ENCODE measurements around the gene ALPI. TPM values are rescaled to one million over a fixed set of nuclear protein-coding genes. Genes with fewer than 3 reads are reported as not detected.
A peak's percentile ranks its signal among the peaks of the same experiment; 100 is the strongest.

Gene ALPI
- total and polyA plus RNA-seq, 5 donors from 2014 or later: not detected

DNA sequence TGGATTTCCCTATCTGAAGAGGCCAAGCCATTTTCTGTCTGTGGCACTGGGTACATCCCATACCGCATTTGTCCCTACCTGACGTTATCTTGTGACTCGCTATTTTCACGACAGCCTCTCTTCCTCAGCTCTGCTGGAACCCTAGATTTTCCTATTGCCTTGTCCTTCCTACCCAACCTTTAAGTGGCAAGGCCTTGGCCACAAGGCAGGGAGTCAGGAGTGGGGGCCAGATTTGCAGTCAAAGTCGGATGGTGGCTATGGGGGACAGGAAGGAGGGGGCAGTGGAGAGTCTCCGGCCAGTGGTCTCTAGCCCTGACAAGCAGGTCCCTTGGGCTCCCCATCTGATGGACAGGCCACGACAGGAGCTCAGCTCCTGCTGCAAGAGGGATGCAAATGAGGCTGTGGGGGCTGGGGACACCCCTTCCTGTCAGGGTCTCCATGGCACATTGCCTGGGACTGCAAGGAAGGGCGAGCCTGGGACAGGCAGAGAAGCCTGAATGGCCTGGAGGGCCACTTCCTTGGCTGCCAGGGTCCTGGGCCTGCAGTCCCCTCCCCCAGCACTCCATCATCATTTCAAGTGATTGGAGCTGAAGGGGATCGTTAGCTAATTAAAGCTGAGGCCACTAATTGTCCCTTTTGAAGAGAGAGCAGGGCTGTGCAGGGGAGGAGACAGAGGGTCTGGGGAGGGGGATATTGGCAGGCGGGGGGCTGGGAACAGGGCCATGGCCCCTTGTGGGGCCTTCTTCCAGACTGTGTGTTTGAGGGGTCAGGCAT is 37.9 kb downstream of the ALPI start:
- H3K27me3 Mint-ChIP-seq: peaks cover 19% of the 10 kb centered on the region
- Histone ChIP-seq H3K27ac (ENCODE audit: insufficient read depth, low read length, poor library complexity, severe bottlenecking) (no peak overlapping the region), H3K27me3 (ENCODE audit: control insufficient read depth, insufficient read depth, low read length) (no peaks in the 10 kb centered on the region), H3K4me1 (ENCODE audit: control insufficient read depth, insufficient read depth, low read length, poor library complexity, severe bottlenecking) (no peaks in the 10 kb centered on the region), H3K9me3 (ENCODE audit: control insufficient read depth in 2 of 2, low read length in 2 of 2) (no peaks in the 10 kb centered on the region), H3K36me3 (ENCODE audit: control insufficient read depth, insufficient read depth, low read length) (no peaks in the 10 kb centered on the region), H3K4me3 (ENCODE audit: low read depth, low read length) (no peak overlapping the region)
- H3K4me3 Mint-ChIP-seq: no peak overlapping the region
- DNase-seq (no peak), ATAC-seq (ENCODE audit: low read depth in 2 of 2) (no peak)
- H3K36me3 Mint-ChIP-seq: peaks cover 4% of the 10 kb centered on the region
- H3K27ac Mint-ChIP-seq: no peak overlapping the region
- H3K9me3 Mint-ChIP-seq: peaks cover 0 to 5% (median 0%) of the 10 kb centered on the region in 7 donors
- no peaks in the 10 kb centered on the region for H3K4me1 Mint-ChIP-seq

DNA sequence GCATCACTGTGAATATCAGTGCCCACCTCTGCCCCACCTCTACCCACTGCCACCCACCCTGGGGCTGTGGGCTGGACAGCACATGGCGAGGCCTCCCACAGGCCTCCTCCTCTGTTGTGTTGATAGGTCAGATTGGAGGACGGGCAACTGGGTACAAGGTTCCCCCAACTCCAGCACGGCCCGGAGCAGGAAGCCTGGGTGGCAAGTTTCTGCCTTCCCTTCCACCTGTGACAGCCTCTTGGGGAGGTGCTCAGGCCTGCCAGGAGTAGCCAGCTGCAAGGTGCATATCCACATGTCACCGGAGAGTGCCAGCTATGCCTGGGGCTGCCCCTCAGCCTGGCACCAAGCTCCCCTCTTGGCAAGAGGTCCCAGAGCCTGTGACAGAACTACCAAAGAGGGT is 38.6 kb downstream of the ALPI start:
- peaks cover 15% of the 10 kb centered on the region for H3K27me3 Mint-ChIP-seq
- ATAC-seq (ENCODE audit: low read depth in 2 of 2): no peak

DNA sequence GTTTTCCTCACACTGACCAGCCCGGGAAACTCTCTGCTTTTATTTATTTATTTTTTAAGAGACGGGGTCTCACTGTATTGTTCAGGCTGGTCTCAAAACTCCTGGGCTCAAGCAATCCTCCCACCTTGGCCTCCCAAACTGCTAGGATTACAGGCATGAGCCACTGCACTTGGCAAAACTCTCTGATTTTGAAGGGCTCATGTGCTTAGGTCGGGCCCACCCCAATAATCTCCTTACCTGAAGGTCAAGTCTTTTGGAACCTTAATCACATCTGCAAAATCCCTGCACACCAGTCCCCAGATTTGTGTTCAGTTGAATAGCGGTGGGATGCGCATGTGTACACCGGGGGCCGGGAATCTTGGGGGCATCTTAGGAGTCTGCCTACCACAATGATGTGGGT is 39.3 kb downstream of the ALPI start:
- peaks cover 15% of the 10 kb centered on the region for H3K27me3 Mint-ChIP-seq
- peaks cover 0 to 4% (median 0%) of the 10 kb centered on the region in 7 donors for H3K9me3 Mint-ChIP-seq

More for the DNA sequence above, 38.6 kb downstream of the ALPI start:
- H3K9me3 ChIP-seq (ENCODE audit: control insufficient read depth in 2 of 2, low read length in 2 of 2): no peaks in the 10 kb centered on the region
- H3K4me3 Mint-ChIP-seq: no peak overlapping the region
- H3K27me3 ChIP-seq (ENCODE audit: control insufficient read depth, insufficient read depth, low read length): no peaks in the 10 kb centered on the region
- no peak overlapping the region for H3K4me3 ChIP-seq (ENCODE audit: low read depth, low read length)
- peaks cover 0 to 4% (median 0%) of the 10 kb centered on the region in 7 donors for H3K9me3 Mint-ChIP-seq
- H3K4me1 Mint-ChIP-seq: no peaks in the 10 kb centered on the region
- H3K4me1 ChIP-seq (ENCODE audit: control insufficient read depth, insufficient read depth, low read length, poor library complexity, severe bottlenecking): no peaks in the 10 kb centered on the region
- no peaks in the 10 kb centered on the region for H3K36me3 ChIP-seq (ENCODE audit: control insufficient read depth, insufficient read depth, low read length)
- no peak overlapping the region for H3K27ac Mint-ChIP-seq
- no peak overlapping the region for H3K27ac ChIP-seq (ENCODE audit: insufficient read depth, low read length, poor library complexity, severe bottlenecking)
- peaks cover 4% of the 10 kb centered on the region for H3K36me3 Mint-ChIP-seq
- no peak for DNase-seq

DNA sequence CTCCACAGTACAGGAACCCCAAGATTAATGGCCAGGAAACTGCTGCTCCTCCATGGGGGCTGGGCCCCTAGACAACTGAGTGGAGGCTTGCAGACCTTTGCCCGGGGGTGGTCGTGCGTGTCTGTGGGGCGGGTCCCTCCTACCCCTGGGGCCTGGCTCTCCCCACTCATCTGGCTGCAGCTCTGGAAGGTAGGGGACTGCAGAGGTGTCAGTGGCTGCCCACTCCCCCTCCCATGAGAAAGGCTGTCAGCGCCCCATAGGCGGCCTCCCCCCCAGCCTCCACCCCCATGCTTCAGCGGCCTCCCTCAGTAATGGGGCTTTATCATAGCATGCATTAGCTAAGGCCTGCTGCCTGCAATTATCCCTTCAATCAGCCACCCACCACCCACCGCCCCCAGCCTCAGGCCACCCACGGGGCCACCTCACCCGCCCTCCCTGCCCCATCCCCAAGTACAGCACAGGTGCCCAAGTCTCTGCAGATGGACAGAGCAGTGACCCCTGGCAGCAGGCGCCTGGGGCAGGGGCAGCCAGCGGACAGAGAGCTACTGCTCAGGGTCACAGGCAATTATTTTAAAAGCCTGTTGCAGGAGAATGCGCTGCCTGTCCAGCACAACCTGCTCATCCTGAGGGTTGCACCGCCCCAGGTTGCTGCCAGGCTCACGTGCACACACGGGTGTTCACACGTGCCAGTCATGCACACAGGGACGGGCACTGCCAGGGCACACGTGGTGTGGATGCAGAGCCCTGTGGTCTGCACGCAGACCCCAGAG is 40.7 kb downstream of the ALPI start:
- H3K27ac Mint-ChIP-seq: no peak overlapping the region
- no peaks in the 10 kb centered on the region for H3K27me3 ChIP-seq (ENCODE audit: control insufficient read depth, insufficient read depth, low read length)
- no peaks in the 10 kb centered on the region for H3K4me1 ChIP-seq (ENCODE audit: control insufficient read depth, insufficient read depth, low read length, poor library complexity, severe bottlenecking)
- no peak overlapping the region for H3K4me3 Mint-ChIP-seq
- no peak overlapping the region for H3K27ac ChIP-seq (ENCODE audit: insufficient read depth, low read length, poor library complexity, severe bottlenecking)
- DNase-seq (no peak), ATAC-seq (ENCODE audit: low read depth in 2 of 2) (no peak)
- H3K36me3 Mint-ChIP-seq: peaks cover 4% of the 10 kb centered on the region
- H3K9me3 Mint-ChIP-seq: peaks cover 0 to 4% (median 0%) of the 10 kb centered on the region in 7 donors
- H3K27me3 Mint-ChIP-seq: peaks cover 23% of the 10 kb centered on the region
- no peaks in the 10 kb centered on the region for H3K9me3 ChIP-seq (ENCODE audit: control insufficient read depth in 2 of 2, low read length in 2 of 2)
- no peak overlapping the region for H3K4me3 ChIP-seq (ENCODE audit: low read depth, low read length)
- H3K4me1 Mint-ChIP-seq: no peaks in the 10 kb centered on the region
- H3K36me3 ChIP-seq (ENCODE audit: control insufficient read depth, insufficient read depth, low read length): no peaks in the 10 kb centered on the region

More for the DNA sequence above, 39.3 kb downstream of the ALPI start:
- H3K36me3 Mint-ChIP-seq: peaks cover 4% of the 10 kb centered on the region
- ATAC-seq (ENCODE audit: low read depth in 2 of 2) (no peak), DNase-seq (no peak)
- no peaks in the 10 kb centered on the region for H3K4me1 Mint-ChIP-seq
- H3K4me1 ChIP-seq (ENCODE audit: control insufficient read depth, insufficient read depth, low read length, poor library complexity, severe bottlenecking): no peaks in the 10 kb centered on the region
- H3K4me3 ChIP-seq (ENCODE audit: low read depth, low read length): no peak overlapping the region
- H3K27ac ChIP-seq (ENCODE audit: insufficient read depth, low read length, poor library complexity, severe bottlenecking): no peak overlapping the region
- no peaks in the 10 kb centered on the region for H3K36me3 ChIP-seq (ENCODE audit: control insufficient read depth, insufficient read depth, low read length)
- no peaks in the 10 kb centered on the region for H3K27me3 ChIP-seq (ENCODE audit: control insufficient read depth, insufficient read depth, low read length)
- no peak overlapping the region for H3K27ac Mint-ChIP-seq
- no peaks in the 10 kb centered on the region for H3K9me3 ChIP-seq (ENCODE audit: control insufficient read depth in 2 of 2, low read length in 2 of 2)
- H3K4me3 Mint-ChIP-seq: no peak overlapping the region

DNA sequence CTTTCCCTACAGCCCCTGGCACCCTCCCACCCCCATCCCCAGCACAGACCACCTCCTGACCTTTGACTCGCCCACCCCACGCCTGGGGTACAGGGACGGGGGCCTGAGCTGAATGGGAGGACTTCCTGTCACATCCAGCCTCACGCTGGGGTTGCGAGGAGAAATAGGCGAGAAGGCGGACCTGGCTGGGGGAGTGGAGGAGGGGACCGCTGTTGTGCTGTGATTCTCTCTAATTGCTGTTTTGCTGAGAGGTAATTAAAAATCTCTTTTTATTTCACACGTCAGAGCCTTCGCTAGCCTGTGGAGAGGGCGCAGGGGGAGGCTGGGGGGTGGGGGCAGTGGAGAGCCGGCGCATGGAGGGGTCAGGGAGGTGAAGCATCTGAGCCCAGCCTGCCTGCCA is 41.4 kb downstream of the ALPI start:
- Histone ChIP-seq H3K4me1 (ENCODE audit: control insufficient read depth, insufficient read depth, low read length, poor library complexity, severe bottlenecking) (no peaks in the 10 kb centered on the region), H3K27me3 (ENCODE audit: control insufficient read depth, insufficient read depth, low read length) (no peaks in the 10 kb centered on the region), H3K36me3 (ENCODE audit: control insufficient read depth, insufficient read depth, low read length) (no peaks in the 10 kb centered on the region), H3K4me3 (ENCODE audit: low read depth, low read length) (no peak overlapping the region), H3K27ac (ENCODE audit: insufficient read depth, low read length, poor library complexity, severe bottlenecking) (no peak overlapping the region), H3K9me3 (ENCODE audit: control insufficient read depth in 2 of 2, low read length in 2 of 2) (no peaks in the 10 kb centered on the region)
- H3K4me1 Mint-ChIP-seq: peaks cover 0 to 1% (median 0%) of the 10 kb centered on the region in 4 donors
- H3K9me3 Mint-ChIP-seq: peaks cover 0 to 4% (median 0%) of the 10 kb centered on the region in 7 donors
- no peak overlapping the region for H3K27ac Mint-ChIP-seq
- no peak overlapping the region for H3K4me3 Mint-ChIP-seq
- H3K27me3 Mint-ChIP-seq: peaks cover 24% of the 10 kb centered on the region
- no peak for ATAC-seq (ENCODE audit: low read depth in 2 of 2)
- H3K36me3 Mint-ChIP-seq: peaks cover 4% of the 10 kb centered on the region
- no peak for DNase-seq

DNA sequence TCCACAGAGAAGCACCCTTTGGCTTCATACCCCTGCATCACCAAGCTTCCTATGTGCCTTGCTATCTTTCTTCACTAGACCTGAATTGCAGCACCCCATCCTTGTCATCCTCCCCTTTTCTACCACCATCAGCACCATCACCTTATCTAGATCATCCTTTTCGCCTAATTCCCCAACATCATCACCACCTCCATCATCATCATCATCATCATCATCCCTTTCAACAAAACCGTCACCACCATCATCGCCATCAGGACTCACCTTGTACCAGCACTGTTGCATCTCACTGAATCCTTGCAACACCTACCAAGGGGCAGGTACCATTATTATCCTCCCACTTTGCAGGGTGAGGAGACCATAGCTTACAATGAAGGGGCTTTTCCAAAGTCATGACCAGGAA is 42.5 kb downstream of the ALPI start:
- Mint-ChIP-seq H3K36me3 (peaks cover 4% of the 10 kb centered on the region), H3K9me3 (peaks cover 0 to 4% (median 0%) of the 10 kb centered on the region in 7 donors), H3K27ac (peak overlapping the region in 1 of 3 donors; percentile 21), H3K4me1 (peaks cover 0 to 4% (median 0%) of the 10 kb centered on the region in 4 donors), H3K4me3 (no peak overlapping the region), H3K27me3 (peaks cover 26% of the 10 kb centered on the region)
- no peaks in the 10 kb centered on the region for H3K27me3 ChIP-seq (ENCODE audit: control insufficient read depth, insufficient read depth, low read length)
- no peak for DNase-seq
- no peaks in the 10 kb centered on the region for H3K9me3 ChIP-seq (ENCODE audit: control insufficient read depth in 2 of 2, low read length in 2 of 2)
- H3K27ac ChIP-seq (ENCODE audit: insufficient read depth, low read length, poor library complexity, severe bottlenecking): no peak overlapping the region
- H3K4me1 ChIP-seq (ENCODE audit: control insufficient read depth, insufficient read depth, low read length, poor library complexity, severe bottlenecking): peaks cover 3% of the 10 kb centered on the region
- no peak overlapping the region for H3K4me3 ChIP-seq (ENCODE audit: low read depth, low read length)
- H3K36me3 ChIP-seq (ENCODE audit: control insufficient read depth, insufficient read depth, low read length): no peaks in the 10 kb centered on the region
- ATAC-seq (ENCODE audit: low read depth in 2 of 2): no peak

DNA sequence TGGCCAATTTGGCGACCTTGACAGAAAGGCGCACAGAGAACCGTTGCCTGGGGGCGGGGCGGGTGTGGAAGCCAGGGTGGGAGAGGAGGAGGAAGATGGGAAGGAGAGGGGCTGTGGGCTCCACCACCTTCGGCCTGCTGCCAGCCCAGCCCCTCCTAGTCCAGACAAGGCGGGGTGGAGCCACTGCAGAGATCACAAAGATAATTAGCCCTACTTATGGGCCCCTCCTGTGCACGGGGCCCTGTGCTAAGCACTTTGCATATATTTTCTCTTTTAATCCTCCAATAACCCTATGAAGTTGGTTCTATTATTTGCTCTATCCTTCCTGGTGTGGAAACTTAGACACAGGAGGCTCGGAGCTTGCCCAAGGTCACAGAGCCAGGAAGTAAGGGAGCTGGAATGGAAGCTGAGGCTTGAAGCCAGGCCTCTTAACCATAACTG is 45.4 kb downstream of the ALPI start:
- Mint-ChIP-seq H3K27me3 (peaks cover 48% of the 10 kb centered on the region), H3K9me3 (peaks cover 0 to 3% (median 0%) of the 10 kb centered on the region in 7 donors), H3K4me1 (peaks cover 0 to 8% (median 0%) of the 10 kb centered on the region in 4 donors), H3K27ac (no peak overlapping the region), H3K4me3 (no peak overlapping the region), H3K36me3 (peaks cover 4% of the 10 kb centered on the region)
- ATAC-seq (ENCODE audit: low read depth in 2 of 2): no peak
- Histone ChIP-seq H3K9me3 (ENCODE audit: control insufficient read depth in 2 of 2, low read length in 2 of 2) (no peaks in the 10 kb centered on the region), H3K36me3 (ENCODE audit: control insufficient read depth, insufficient read depth, low read length) (no peaks in the 10 kb centered on the region), H3K4me3 (ENCODE audit: low read depth, low read length) (no peak overlapping the region), H3K27me3 (ENCODE audit: control insufficient read depth, insufficient read depth, low read length) (peaks cover 6% of the 10 kb centered on the region), H3K27ac (ENCODE audit: insufficient read depth, low read length, poor library complexity, severe bottlenecking) (no peak overlapping the region), H3K4me1 (ENCODE audit: control insufficient read depth, insufficient read depth, low read length, poor library complexity, severe bottlenecking) (peaks cover 6% of the 10 kb centered on the region)
- no peak for DNase-seq
